GM23338 (cell line): ENCODE results near the gene CYCS. TPM values are rescaled to one million over a fixed set of nuclear protein-coding genes. Genes with fewer than 3 reads are reported as not detected.

Experiments
- ATAC-seq: fragments of 200-7000 bp; cut with Tn5 transposase; 3 replicates; pipeline ENCODE4 v1.9.1; 2020
- DNase-seq: peaks from one replicate; pipeline ENCODE4 v3.0.0-alpha.2; 2015; ENCODE audit warnings: low spot score
- H2AFZ ChIP-seq: fragments of 200-600 bp; sonication (generic); 2 replicates; pipeline ENCODE4 v1.8.0; 2016; ENCODE audit warnings: antibody characterized with exemption, mild to moderate bottlenecking, moderate library complexity
- H3F3A ChIP-seq: fragments of 200-600 bp; sonication (generic); replicated peaks from 2 replicates; pipeline ENCODE4 v1.8.0; 2017; ENCODE audit warnings: antibody characterized with exemption, mixed run types, low read depth
- H3K27ac ChIP-seq: fragments of 200-600 bp; sonication (generic); 2 replicates; pipeline ENCODE4 v1.6.1; 2016; ENCODE audit warnings: low read depth
- H3K27me3 ChIP-seq: fragments of 200-600 bp; sonication (generic); 2 replicates; pipeline ENCODE4 v1.8.0; 2016; ENCODE audit warnings: mild to moderate bottlenecking, mixed run types, moderate library complexity; ENCODE audit not compliant: insufficient read depth
- H3K36me3 ChIP-seq: fragments of 200-600 bp; sonication (generic); 2 replicates; pipeline ENCODE4 v1.8.0; 2016; ENCODE audit warnings: mild to moderate bottlenecking; ENCODE audit not compliant: insufficient read depth
- H3K4me1 ChIP-seq: fragments of 200-600 bp; sonication (generic); 2 replicates; pipeline ENCODE4 v1.8.0; 2016; ENCODE audit warnings: mild to moderate bottlenecking, moderate library complexity; ENCODE audit not compliant: insufficient read depth
- H3K4me2 ChIP-seq: fragments of 200-600 bp; sonication (generic); 2 replicates; pipeline ENCODE4 v1.7.1; 2017; ENCODE audit warnings: mixed run types
- H3K4me3 ChIP-seq: fragments of 200-600 bp; sonication (generic); 2 replicates; pipeline ENCODE4 v1.6.1; 2016; ENCODE audit warnings: mixed run types
- H3K79me2 ChIP-seq: fragments of 200-600 bp; sonication (generic); replicated peaks from 2 replicates; pipeline ENCODE4 v1.8.0; 2017; ENCODE audit warnings: mild to moderate bottlenecking; ENCODE audit not compliant: insufficient read depth
- H3K9me2 ChIP-seq: fragments of 200-600 bp; sonication (generic); 2 replicates; pipeline ENCODE4 v1.8.0; 2017; ENCODE audit not compliant: insufficient read depth
- H4K20me1 ChIP-seq: fragments of 200-600 bp; sonication (generic); replicated peaks from 2 replicates; pipeline ENCODE4 v1.8.0; 2017; ENCODE audit warnings: mild to moderate bottlenecking; ENCODE audit not compliant: insufficient read depth
- H3K27ac Mint-ChIP-seq: 2 replicates; pipeline ENCODE4 v1.8.0; 2020; ENCODE audit warnings: inconsistent platforms, mild to moderate bottlenecking, moderate library complexity, mixed read lengths
- H3K27me3 Mint-ChIP-seq: 3 replicates; pipeline ENCODE4 v1.8.0; 2022; ENCODE audit warnings: low read depth, mild to moderate bottlenecking, moderate library complexity, mixed read lengths, inconsistent platforms; ENCODE audit not compliant: insufficient read depth, poor library complexity
- H3K36me3 Mint-ChIP-seq: 3 replicates; pipeline ENCODE4 v1.8.0; 2021; ENCODE audit warnings: low read depth, mild to moderate bottlenecking, inconsistent platforms, moderate library complexity, mixed read lengths
- H3K4me1 Mint-ChIP-seq: 3 replicates; pipeline ENCODE4 v1.8.0; 2020; ENCODE audit warnings: mild to moderate bottlenecking, inconsistent platforms, mixed read lengths
- H3K4me3 Mint-ChIP-seq: 3 replicates; pipeline ENCODE4 v1.8.0; 2021; ENCODE audit warnings: moderate library complexity, mild to moderate bottlenecking, inconsistent platforms, mixed read lengths
- H3K9me3 Mint-ChIP-seq: 3 replicates; pipeline ENCODE4 v1.8.0; 2020; ENCODE audit warnings: moderate library complexity, mild to moderate bottlenecking, inconsistent platforms, mixed read lengths
- CREB1 ChIP-seq: fragments of 250-450 bp; sonication (Bioruptor Pico); IDR thresholded peaks from 2 replicates; pipeline ENCODE4 v1.5.0; 2020; ENCODE audit warnings: low read depth, mild to moderate bottlenecking, moderate library complexity
- CTCF ChIP-seq, 2 experiments: fragments of 200-600 bp in 1 of 2; sonication (generic) in 1 of 2; conservative IDR thresholded peaks; 2 replicates each; pipeline versions ENCODE4 v1.5.1 to v1.6.1; 2016 to 2017; ENCODE audit warnings: antibody characterized with exemption in 2 of 2, low read depth in 2 of 2, mild to moderate bottlenecking in 2 of 2, moderate library complexity in 1 of 2
- ETS1 ChIP-seq: IDR thresholded peaks from 2 replicates; pipeline ENCODE4 v1.6.1; 2016; ENCODE audit warnings: antibody characterized with exemption
- EZH2 ChIP-seq: fragments of 200-600 bp; sonication (generic); IDR thresholded peaks from one replicate; pipeline ENCODE4 v1.8.0; 2017; ENCODE audit warnings: antibody characterized with exemption, mild to moderate bottlenecking, low read depth; ENCODE audit not compliant: unreplicated experiment
- EZH2phosphoT487 ChIP-seq: fragments of 200-600 bp; sonication (generic); IDR thresholded peaks from one replicate; pipeline ENCODE4 v1.8.1; 2018; ENCODE audit warnings: antibody characterized with exemption; ENCODE audit not compliant: unreplicated experiment
- JUNB ChIP-seq: IDR thresholded peaks from one replicate; pipeline ENCODE4 v1.6.1; 2016; ENCODE audit warnings: antibody characterized with exemption; ENCODE audit not compliant: unreplicated experiment
- NANOG ChIP-seq: IDR thresholded peaks from 2 replicates; pipeline ENCODE4 v1.6.1; 2016; ENCODE audit warnings: antibody characterized with exemption, borderline replicate concordance
- REST ChIP-seq: IDR thresholded peaks from one replicate; pipeline ENCODE4 v1.6.1; 2018; ENCODE audit warnings: antibody characterized with exemption; ENCODE audit not compliant: unreplicated experiment
- ZNF114 ChIP-seq: fragments of 250-450 bp; sonication (Bioruptor Pico); IDR thresholded peaks from 2 replicates; pipeline ENCODE4 v1.5.0; 2020; ENCODE audit warnings: mild to moderate bottlenecking, moderate library complexity
- polyA plus RNA-seq: library from polyadenylated mRNA; unstranded; fragments of >200 nt; fragmentation: Nextera tagmentation; extraction: Ambion mirVana; gene quantifications from 2 replicates; pipeline ENCODE4 v1.2.1, GENCODE V29; 2016
- total RNA-seq: library from RNA; depleted of rRNA; stranded (reverse); fragments of >200 nt; shearing (Covaris generic); gene quantifications from 2 replicates; pipeline ENCODE4 v1.2.3, GENCODE V29; 2014

CYCS gene
- total and polyA plus RNA-seq, 2 experiments from 2014 or later = 131 to 468 TPM

GRCh38 chr7:25122373-25122772 is 2.7 kb downstream of the CYCS start:
- peaks cover 27% of the 10 kb centered on the region for H3F3A ChIP-seq
- no peak overlapping the region for H3K27ac Mint-ChIP-seq
- peaks cover 39% of the 10 kb centered on the region for H3K79me2 ChIP-seq
- H3K4me3 ChIP-seq = no peak overlapping the region
- H3K27me3 ChIP-seq = no peaks in the 10 kb centered on the region
- H3K27ac ChIP-seq = no peak overlapping the region
- H3K9me2 ChIP-seq = no peaks in the 10 kb centered on the region
- H3K36me3 ChIP-seq = peaks cover 38% of the 10 kb centered on the region
- H3K4me3 Mint-ChIP-seq = no peak overlapping the region
- peaks cover 7% of the 10 kb centered on the region; the same call in 2 of the 3 replicates for H3K4me1 Mint-ChIP-seq
- DNase-seq (no peak), ATAC-seq (no peak)
- H3K27me3 Mint-ChIP-seq = peaks cover 17% of the 10 kb centered on the region
- peaks cover 64% of the 10 kb centered on the region for H3K36me3 Mint-ChIP-seq
- H3K4me2 ChIP-seq = no peak overlapping the region
- no peaks in the 10 kb centered on the region for H3K4me1 ChIP-seq
- TF ChIP-seq NANOG = no peak
- TF ChIP-seq EZH2phosphoT487 = no peak
- H3K9me3 Mint-ChIP-seq = peaks cover 3% of the 10 kb centered on the region; the same call in 1 of the 3 replicates
- no peak overlapping the region for H2AFZ ChIP-seq
- H4K20me1 ChIP-seq = peaks cover 41% of the 10 kb centered on the region

- no peaks in the 10 kb centered on the region for H3K4me1 ChIP-seq
- no peak overlapping the region for H3K27ac ChIP-seq
- no peaks in the 10 kb centered on the region for H3K27me3 ChIP-seq
- H2AFZ ChIP-seq = no peak overlapping the region
- DNase-seq (no peak), ATAC-seq (no peak)
- no peak overlapping the region for H3K4me3 ChIP-seq
- H3K27ac Mint-ChIP-seq = no peak overlapping the region
- peaks cover 27% of the 10 kb centered on the region for H3F3A ChIP-seq
- H3K4me3 Mint-ChIP-seq = no peak overlapping the region
- H3K79me2 ChIP-seq = peaks cover 39% of the 10 kb centered on the region
- H3K27me3 Mint-ChIP-seq = peaks cover 17% of the 10 kb centered on the region
- H3K36me3 Mint-ChIP-seq = peaks cover 64% of the 10 kb centered on the region
- H3K4me1 Mint-ChIP-seq = peaks cover 7% of the 10 kb centered on the region; the same call in 2 of the 3 replicates
- peaks cover 3% of the 10 kb centered on the region; the same call in 2 of the 3 replicates for H3K9me3 Mint-ChIP-seq
- no peak overlapping the region for H3K4me2 ChIP-seq
- H3K9me2 ChIP-seq = no peaks in the 10 kb centered on the region
- H4K20me1 ChIP-seq = peaks cover 41% of the 10 kb centered on the region
- peaks cover 38% of the 10 kb centered on the region for H3K36me3 ChIP-seq
- no peak for TF ChIP-seq CREB1 (CRISPR knock-in tag)
- TF ChIP-seq EZH2 = no peak
- no peak for TF ChIP-seq JUNB
- no peak for TF ChIP-seq ETS1
- no peak for TF ChIP-seq CTCF (conservative IDR thresholded peaks at IDR 0.05; ENCODE audit: low read depth in 2 of 2)
- no peak for TF ChIP-seq REST
- no peak for TF ChIP-seq ZNF114 (CRISPR knock-in tag)
- no peak for TF ChIP-seq NANOG
These were observed 3.5 kb downstream of the CYCS start for GRCh38 chr7:25121599-25121998.
